Activated T-helper 2 cell treated with anti-CD3 and anti-CD28 coated beads, Interferon-gamma antibody, Interleukin-2, Interleukin-4, amounts not matched to agents 10 μg/mL and 5 μg/mL and 100 μg/mL, durations not matched to agents 14 hours and 24 hours and 36 hours (primary cell): ENCODE results near the gene C1S. TPM values are rescaled to one million over a fixed set of nuclear protein-coding genes. Genes with fewer than 3 reads are reported as not detected.
"Not testable (repeated sequence)": the region's sequence is repeated elsewhere in the genome, so short reads cannot be mapped to it uniquely, and the experiment has no call there.

ENCODE experiments used
- DNase-seq: peaks from one replicate; pipeline ENCODE4 v3.0.0; 2021; ENCODE audit warnings: low spot score
- H3K27ac Mint-ChIP-seq: one replicate; pipeline ENCODE4 v1.8.0; 2021; ENCODE audit warnings: mixed read lengths
- H3K27me3 Mint-ChIP-seq: one replicate; pipeline ENCODE4 v1.8.0; 2021; ENCODE audit warnings: low read depth, mixed read lengths
- H3K36me3 Mint-ChIP-seq: one replicate; pipeline ENCODE4 v1.8.0; 2021; ENCODE audit warnings: low read depth, mixed read lengths
- H3K4me1 Mint-ChIP-seq: one replicate; pipeline ENCODE4 v1.8.0; 2021; ENCODE audit warnings: low read depth, mixed read lengths
- H3K4me3 Mint-ChIP-seq: one replicate; pipeline ENCODE4 v1.8.0; 2021; ENCODE audit warnings: low read depth, mild to moderate bottlenecking, moderate library complexity, mixed read lengths
- H3K9me3 Mint-ChIP-seq: one replicate; pipeline ENCODE4 v1.8.0; 2021; ENCODE audit warnings: mixed read lengths
- intact Hi-C: fragments of 100-400 bp; cut with micrococcal nuclease; formaldehyde crosslinking; loops from one replicate; pipeline ENCODE4 v1.15.1; 2023
- total RNA-seq: library from RNA; stranded (reverse); gene quantifications from 2 replicates; pipeline ENCODE4 v1.2.3, GENCODE V29; 2022

Gene C1S
- total RNA-seq, 1 donor from 2014 or later = 2.6 TPM

DNA sequence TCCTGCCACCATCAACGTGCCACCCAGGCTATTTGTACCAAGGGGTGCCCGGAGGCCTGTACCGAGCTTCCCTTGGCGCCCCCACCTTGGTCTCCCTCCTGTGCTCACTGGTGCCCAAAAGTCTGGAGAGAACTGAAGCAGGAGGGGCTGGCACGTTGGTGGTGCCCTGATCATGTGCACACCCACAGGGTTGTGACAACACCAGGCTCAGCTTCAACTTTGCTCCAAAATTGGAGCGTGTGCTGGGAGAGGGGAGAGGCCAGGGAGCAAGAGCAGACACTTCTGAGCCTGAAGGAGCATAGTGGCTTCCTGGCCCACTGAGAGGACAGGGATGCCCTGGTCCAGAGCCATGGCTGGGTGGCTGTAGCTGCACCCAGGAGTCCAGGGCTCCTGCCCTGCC is 29.2 kb upstream of the C1S start:
- Mint-ChIP-seq H3K27ac (no peak overlapping the region), H3K36me3 (no peaks in the 10 kb centered on the region), H3K4me1 (no peaks in the 10 kb centered on the region), H3K9me3 (no peaks in the 10 kb centered on the region), H3K4me3 (no peak overlapping the region), H3K27me3 (peaks cover 2% of the 10 kb centered on the region)
- no peak for DNase-seq
- intact Hi-C loops = no loop called here

DNA sequence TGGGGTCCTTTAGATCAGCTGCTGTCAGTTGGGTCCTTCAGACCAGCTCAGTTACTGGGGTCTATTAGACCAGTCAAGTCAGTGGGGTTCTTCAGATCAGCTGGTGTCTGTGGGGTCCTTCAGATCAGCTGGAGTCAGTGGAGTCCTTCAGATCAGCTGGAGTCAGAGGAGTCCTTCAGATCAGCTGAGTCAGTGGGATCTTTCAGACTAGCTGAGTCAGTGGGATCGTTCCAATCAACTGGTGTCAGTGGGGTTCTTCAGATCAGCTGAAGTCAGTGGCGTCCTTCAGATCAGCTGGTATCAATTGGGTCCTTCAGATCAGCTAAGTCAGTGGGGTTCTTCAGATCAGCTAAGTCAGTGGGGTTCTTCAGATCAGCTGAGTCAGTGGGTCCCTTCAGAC is 27.5 kb upstream of the C1S start:
- intact Hi-C loops = no loop called here

DNA sequence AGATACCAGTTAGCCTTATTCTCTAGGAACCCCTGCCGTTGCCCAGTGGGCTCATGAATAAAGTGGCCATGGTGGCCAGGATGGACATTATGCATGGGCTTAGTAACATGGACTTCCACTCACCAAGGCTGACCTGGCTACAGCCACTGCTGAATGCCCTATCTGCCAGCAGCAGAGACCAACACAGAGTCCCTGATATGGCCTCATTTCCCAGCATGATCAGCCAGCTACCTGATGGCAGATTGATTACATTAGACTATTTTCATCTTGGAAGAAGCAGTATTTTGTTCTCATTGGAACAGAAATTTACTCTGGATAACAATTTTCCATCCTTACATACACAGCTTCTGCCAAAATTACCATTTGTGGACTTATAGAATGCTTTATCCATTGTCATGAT is 26.1 kb upstream of the C1S start:
- Mint-ChIP-seq H3K4me1 (peaks cover 4% of the 10 kb centered on the region), H3K9me3 (no peaks in the 10 kb centered on the region), H3K36me3 (no peaks in the 10 kb centered on the region), H3K27ac (no peak overlapping the region), H3K4me3 (no peak overlapping the region), H3K27me3 (peaks cover 2% of the 10 kb centered on the region)
- no peak for DNase-seq
- intact Hi-C loops = no loop called here

More for the DNA sequence above, 27.5 kb upstream of the C1S start:
- DNase-seq = no peak
- H3K4me1 Mint-ChIP-seq = peaks cover 4% of the 10 kb centered on the region
- H3K27me3 Mint-ChIP-seq = peaks cover 2% of the 10 kb centered on the region
- H3K36me3 Mint-ChIP-seq = no peaks in the 10 kb centered on the region
- H3K9me3 Mint-ChIP-seq = no peaks in the 10 kb centered on the region
- no peak overlapping the region for H3K4me3 Mint-ChIP-seq
- no peak overlapping the region for H3K27ac Mint-ChIP-seq

DNA sequence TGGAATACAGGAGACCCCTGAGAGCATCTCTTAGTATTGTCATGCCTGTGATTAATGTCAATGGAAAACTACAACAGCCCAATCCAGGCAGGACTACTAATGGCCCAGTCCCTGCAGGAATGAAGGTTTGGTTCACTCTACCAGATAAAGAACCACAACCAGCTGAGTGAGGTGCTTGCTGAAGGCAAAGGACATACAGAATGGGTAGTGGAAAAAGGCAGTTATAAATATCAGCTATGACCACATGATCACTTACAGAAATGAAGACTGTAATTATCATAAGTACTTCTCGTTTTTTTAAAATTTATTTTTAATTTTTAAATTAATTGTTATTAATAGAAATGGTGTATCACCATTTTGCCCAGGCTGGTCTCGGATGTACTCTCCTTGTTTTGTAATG is 25.1 kb upstream of the C1S start:
- H3K9me3 Mint-ChIP-seq = no peaks in the 10 kb centered on the region
- intact Hi-C loops = no loop called here
- peaks cover 2% of the 10 kb centered on the region for H3K27me3 Mint-ChIP-seq
- H3K27ac Mint-ChIP-seq = no peak overlapping the region
- H3K4me3 Mint-ChIP-seq = no peak overlapping the region
- H3K4me1 Mint-ChIP-seq = peaks cover 4% of the 10 kb centered on the region
- DNase-seq = no peak
- H3K36me3 Mint-ChIP-seq = no peaks in the 10 kb centered on the region

- DNase-seq, intact Hi-C loops, H3K36me3 Mint-ChIP-seq, H3K4me1 Mint-ChIP-seq, H3K9me3 Mint-ChIP-seq, H3K4me3 Mint-ChIP-seq, H3K27ac Mint-ChIP-seq, H3K27me3 Mint-ChIP-seq: not testable (repeated sequence)
Measured at GRCh38 chr12:7037411-7037810, 23.1 kb upstream of the C1S start.

- peaks cover 3% of the 10 kb centered on the region for H3K27me3 Mint-ChIP-seq
- no peaks in the 10 kb centered on the region for H3K36me3 Mint-ChIP-seq
- H3K4me3 Mint-ChIP-seq = no peak overlapping the region
- DNase-seq = no peak
- no peak overlapping the region for H3K27ac Mint-ChIP-seq
- intact Hi-C loops = no loop called here
- no peaks in the 10 kb centered on the region for H3K9me3 Mint-ChIP-seq
- peaks cover 6% of the 10 kb centered on the region for H3K4me1 Mint-ChIP-seq
Measured at GRCh38 chr12:7038591-7038990, 21.9 kb upstream of the C1S start.

- no peak for DNase-seq
- H3K9me3 Mint-ChIP-seq = no peaks in the 10 kb centered on the region
- H3K4me3 Mint-ChIP-seq = no peak overlapping the region
- no peak overlapping the region for H3K27ac Mint-ChIP-seq
- no peaks in the 10 kb centered on the region for H3K36me3 Mint-ChIP-seq
- intact Hi-C loops = no loop called here
- H3K4me1 Mint-ChIP-seq = peaks cover 6% of the 10 kb centered on the region
- H3K27me3 Mint-ChIP-seq = peaks cover 7% of the 10 kb centered on the region
Measured at GRCh38 chr12:7039403-7039802, 21.1 kb upstream of the C1S start.

GRCh38 chr12:7042842-7043241 is 17.7 kb upstream of the C1S start:
- intact Hi-C loops = no loop called here
- Mint-ChIP-seq H3K27me3 (peaks cover 7% of the 10 kb centered on the region), H3K4me3 (no peak overlapping the region), H3K36me3 (no peaks in the 10 kb centered on the region), H3K4me1 (peaks cover 10% of the 10 kb centered on the region), H3K27ac (no peak overlapping the region), H3K9me3 (no peaks in the 10 kb centered on the region)
- no peak for DNase-seq

DNA sequence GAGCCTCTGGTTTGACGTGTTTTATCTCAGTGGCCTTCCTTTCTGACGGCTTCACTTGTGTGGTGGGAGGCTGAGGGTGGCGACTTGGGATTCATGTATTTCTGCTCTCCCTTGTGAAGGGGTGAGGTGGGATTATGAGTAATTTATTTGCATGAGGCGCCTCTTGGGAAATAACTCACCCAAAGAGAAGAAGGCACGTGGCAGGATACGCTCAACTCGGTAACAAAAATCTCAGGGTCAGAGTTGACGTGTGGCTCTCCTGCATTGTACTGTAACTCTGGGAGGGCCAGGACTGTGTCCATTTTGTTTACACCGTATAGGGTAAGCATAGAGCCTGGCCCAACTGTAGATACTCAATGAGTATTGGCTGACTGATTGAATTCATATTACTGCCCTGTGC is 14.6 kb upstream of the C1S start:
- Mint-ChIP-seq H3K9me3 (no peaks in the 10 kb centered on the region), H3K27me3 (peaks cover 16% of the 10 kb centered on the region), H3K4me1 (peaks cover 12% of the 10 kb centered on the region), H3K27ac (no peak overlapping the region), H3K36me3 (no peaks in the 10 kb centered on the region), H3K4me3 (no peak overlapping the region)
- DNase-seq = no peak
- intact Hi-C loops = no loop called here

DNA sequence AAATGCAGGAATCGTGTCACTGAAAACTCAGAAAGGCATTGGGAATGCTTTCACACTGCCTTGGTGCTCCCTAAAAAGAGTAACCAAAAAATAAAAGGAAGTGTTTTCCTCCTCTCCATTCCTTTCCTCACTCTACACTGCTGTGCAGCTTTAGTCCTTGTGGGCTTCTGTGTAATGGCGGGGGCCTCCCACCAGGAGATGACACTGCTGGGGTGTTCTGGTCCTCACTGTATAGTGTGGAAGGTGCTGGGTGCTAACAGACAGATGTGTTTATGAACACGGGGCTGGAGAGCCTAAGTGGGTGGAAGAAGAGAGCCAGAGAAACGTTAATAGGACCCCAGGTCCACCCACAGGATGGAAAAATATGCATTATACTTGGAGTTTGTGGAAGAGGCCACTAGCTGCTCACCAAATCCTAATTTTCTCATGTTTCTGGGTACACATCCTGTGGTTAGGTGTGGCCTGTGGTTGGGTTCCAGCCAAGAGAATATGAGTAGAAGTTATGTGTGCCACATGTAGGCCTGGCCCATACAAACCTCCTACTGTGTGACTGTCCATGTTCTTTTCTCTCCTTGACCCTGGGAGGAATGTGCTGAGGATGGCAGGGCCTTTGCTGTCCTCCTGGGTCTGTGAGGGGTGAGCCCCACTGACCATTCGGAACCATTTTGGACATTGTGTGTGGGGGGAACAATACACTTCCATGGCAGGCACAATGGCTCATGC is 14.0 kb upstream of the C1S start:
- Mint-ChIP-seq H3K4me3 (no peak overlapping the region), H3K4me1 (peaks cover 12% of the 10 kb centered on the region), H3K36me3 (no peaks in the 10 kb centered on the region), H3K27me3 (peaks cover 21% of the 10 kb centered on the region), H3K27ac (no peak overlapping the region), H3K9me3 (no peaks in the 10 kb centered on the region)
- intact Hi-C loops = no loop called here
- no peak for DNase-seq

GRCh38 chr12:7047306-7047705 is 13.2 kb upstream of the C1S start:
- H3K4me1 Mint-ChIP-seq = peaks cover 12% of the 10 kb centered on the region
- H3K27ac Mint-ChIP-seq = no peak overlapping the region
- no peaks in the 10 kb centered on the region for H3K9me3 Mint-ChIP-seq
- no peak for DNase-seq
- no peak overlapping the region for H3K4me3 Mint-ChIP-seq
- H3K27me3 Mint-ChIP-seq = peaks cover 27% of the 10 kb centered on the region
- intact Hi-C loops = no loop called here
- no peaks in the 10 kb centered on the region for H3K36me3 Mint-ChIP-seq

DNA sequence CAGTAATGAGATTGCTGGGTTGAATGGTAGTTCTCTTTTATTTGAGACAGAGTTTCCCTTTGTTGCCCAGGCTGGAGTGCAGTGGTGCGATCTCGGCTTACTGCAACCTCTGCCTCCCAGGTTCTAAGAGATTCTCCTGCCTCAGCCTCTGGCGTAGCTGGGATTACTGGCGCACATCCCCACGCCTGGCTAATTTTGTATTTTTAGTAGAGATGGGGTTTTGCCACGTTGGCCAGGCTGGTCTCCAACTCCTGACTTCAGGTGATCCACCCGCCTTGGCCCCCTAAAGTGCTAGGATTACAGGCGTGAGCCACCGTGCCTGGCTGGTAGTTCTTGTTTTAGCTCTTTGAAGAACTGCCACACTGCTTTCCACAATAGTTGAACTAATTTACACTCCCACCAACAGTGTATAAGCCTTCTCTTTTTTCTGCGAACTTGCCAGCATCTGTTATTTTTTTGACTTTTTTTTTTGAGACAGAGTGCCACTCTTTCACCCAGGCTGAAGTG is 11.0 kb upstream of the C1S start:
- H3K9me3 Mint-ChIP-seq, intact Hi-C loops, DNase-seq: not testable (repeated sequence)

DNA sequence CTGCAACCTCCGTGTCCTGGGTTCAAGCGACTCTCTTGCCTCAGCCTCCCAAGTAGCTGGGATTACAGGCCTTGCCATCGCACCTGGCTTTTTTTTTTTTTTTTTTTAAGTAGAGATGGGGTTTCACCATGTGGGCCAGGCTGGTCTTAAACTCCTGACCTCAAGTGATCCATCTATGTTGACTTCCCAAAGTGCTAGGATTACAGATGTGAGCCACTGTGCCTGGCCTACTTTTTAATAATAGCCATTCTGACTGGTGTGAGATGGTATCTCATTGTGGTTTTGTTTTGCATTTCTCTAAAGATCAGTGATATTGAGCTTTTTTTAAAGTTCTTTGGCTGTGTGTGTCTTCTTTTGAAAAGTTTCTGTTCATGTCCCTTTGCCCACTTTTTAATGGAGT is 10.5 kb upstream of the C1S start:
- H3K27ac Mint-ChIP-seq, intact Hi-C loops, H3K36me3 Mint-ChIP-seq, H3K4me3 Mint-ChIP-seq, DNase-seq, H3K4me1 Mint-ChIP-seq, H3K9me3 Mint-ChIP-seq: not testable (repeated sequence)
- peaks cover 36% of the 10 kb centered on the region for H3K27me3 Mint-ChIP-seq

More for the DNA sequence above, 11.0 kb upstream of the C1S start:
- H3K36me3 Mint-ChIP-seq, H3K27ac Mint-ChIP-seq, H3K4me1 Mint-ChIP-seq, H3K4me3 Mint-ChIP-seq: not testable (repeated sequence)
- peaks cover 34% of the 10 kb centered on the region for H3K27me3 Mint-ChIP-seq

GRCh38 chr12:7054925-7055324 is 5.6 kb upstream of the C1S start:
- peaks cover 45% of the 10 kb centered on the region for H3K27me3 Mint-ChIP-seq

More at GRCh38 chr12:7054925-7055324, 5.6 kb upstream of the C1S start:
- no peak for DNase-seq
- Mint-ChIP-seq H3K36me3 (no peaks in the 10 kb centered on the region), H3K27ac (no peak overlapping the region), H3K4me1 (no peaks in the 10 kb centered on the region), H3K4me3 (no peak overlapping the region), H3K9me3 (no peaks in the 10 kb centered on the region)
- intact Hi-C loops = no loop called here
